ENCODE measurements around the gene ERBB3. TPM values are rescaled to one million over a fixed set of nuclear protein-coding genes. Genes with fewer than 3 reads are reported as not detected.

Gene ERBB3
- polyA plus RNA-seq, 1 donor: 111 TPM

GRCh38 chr12:56130876-56131275 lies 50.9 kb downstream of the ERBB3 start:
- no peak for DNase-seq

DNA sequence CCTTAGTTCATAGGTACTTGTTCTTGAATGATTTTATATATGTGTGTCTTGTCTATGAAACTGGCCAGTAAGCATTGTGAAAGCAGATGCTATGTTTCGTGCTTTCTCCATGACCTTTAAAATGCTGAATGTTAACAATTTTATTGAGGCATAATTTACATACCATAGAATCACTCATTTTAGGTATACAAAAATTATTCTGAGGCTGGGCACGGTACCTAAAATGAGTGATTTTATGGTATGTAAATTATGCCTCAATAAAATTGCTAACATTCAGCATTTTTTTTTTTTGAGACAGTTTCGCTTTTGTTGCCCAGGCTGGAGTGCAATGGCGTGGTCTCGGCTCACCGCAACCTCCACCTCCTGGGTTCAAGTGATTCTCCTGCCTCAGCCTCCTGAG lies 54.9 kb downstream of the ERBB3 start:
- DNase-seq: no peak

DNA sequence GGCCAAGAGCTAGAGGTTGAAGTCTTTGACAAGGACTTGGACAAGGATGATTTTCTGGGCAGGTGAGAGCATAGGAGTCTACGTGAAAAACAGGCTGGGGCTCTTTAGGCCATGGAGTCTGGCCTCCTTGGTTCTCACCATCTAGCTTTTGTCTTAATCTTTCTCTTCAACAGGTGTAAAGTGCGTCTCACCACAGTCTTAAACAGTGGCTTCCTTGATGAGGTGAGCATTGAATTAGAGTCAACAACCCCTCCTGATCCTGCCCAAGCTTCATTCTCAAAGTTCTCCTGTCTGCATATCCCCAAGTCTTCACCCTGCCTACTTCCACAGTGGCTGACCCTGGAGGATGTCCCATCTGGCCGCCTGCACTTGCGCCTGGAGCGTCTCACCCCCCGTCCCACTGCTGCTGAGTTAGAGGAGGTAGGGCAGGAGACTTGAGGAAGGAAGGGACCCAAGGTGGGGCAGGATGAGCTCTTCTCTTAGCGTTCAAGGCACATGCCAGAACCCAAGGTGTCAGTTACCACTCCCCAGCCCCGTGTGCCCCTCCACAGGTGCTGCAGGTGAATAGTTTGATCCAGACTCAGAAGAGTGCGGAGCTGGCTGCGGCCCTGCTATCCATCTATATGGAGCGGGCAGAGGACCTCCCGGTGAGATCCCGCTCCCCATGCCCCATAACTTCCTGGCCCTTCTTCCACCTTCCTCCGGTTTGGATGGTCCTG lies 58.0 kb downstream of the ERBB3 start:
- DNase-seq: no peak

DNA sequence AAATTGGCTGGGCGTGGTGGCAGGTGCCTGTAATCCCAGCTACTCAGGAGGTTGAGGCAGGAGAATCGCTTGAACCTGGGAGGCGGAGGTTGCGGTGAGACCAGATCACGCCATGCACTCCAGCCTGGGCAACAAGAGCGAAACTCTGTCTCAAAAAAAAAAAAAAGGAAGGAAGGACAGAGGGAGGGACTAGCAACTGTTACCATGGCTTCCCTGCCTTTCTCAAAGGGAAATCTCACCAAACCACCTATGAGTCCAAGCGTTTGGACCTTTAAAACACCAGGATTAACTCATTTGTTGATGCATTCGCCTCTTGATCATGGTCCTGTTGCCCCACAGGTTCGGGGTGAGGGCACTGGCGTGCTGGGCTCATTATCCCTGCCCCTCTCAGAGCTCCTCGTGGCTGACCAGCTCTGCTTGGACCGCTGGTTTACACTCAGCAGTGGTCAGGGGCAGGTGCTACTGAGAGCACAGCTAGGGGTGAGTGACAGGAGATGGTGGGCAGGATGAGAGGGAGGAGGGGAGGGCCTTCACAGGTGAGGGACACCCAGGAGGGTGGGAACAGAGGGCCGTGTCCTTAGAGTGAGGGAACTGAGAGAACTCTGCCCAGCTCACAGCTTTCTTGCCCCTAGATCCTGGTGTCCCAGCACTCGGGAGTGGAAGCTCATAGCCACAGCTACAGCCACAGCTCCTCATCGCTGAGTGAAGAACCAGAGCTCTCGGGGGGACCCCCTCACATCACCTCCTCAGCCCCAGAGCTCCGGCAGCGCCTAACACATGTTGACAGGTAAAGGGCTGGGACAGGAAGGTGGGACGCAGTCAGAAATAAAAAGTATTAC lies 62.2 kb downstream of the ERBB3 start:
- no peak for DNase-seq

DNA sequence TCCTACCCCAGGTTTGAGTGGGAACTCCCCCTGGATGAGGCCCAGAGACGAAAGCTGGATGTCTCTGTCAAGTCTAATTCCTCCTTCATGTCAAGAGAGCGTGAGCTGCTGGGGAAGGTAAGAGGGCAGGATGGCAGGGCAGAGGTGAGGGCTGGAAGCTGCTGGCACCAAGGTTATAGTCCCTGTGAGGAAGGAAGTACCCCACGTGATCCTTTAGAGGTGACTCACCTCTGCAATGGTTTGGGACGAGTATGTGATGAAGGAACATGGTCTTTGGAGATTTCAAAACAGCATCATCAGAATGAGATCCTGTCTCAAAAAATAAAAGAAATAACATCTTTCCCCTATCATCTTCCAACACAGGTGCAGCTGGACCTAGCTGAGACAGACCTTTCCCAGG lies 63.3 kb downstream of the ERBB3 start:
- no peak for DNase-seq

GRCh38 chr12:56143870-56144269 lies 63.9 kb downstream of the ERBB3 start:
- no peak for DNase-seq

GRCh38 chr12:56145217-56145616 lies 65.3 kb downstream of the ERBB3 start:
- DNase-seq: no peak

- DNase-seq: no peak
Measured at GRCh38 chr12:56146492-56147460, 66.8 kb downstream of the ERBB3 start.

DNA sequence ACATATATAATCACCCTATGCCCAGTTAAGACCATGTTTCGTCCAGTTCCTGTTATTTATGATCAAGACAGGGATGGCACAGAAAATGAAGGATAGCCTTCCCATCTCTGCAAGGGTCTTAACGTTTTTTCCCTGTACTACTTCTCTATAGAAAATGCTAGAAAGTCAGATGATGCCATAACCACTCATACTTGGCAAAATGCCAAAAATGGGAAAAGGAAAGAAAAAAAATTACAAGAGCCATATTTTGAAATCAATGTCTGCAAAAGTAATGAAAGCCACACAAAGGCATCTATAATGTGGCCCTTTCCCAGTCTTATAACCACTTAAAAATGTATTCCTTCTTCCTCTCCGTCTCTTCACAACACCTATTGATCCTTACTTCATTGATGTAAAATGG lies 70.6 kb downstream of the ERBB3 start:
- DNase-seq: no peak

- peak; percentile 49 for DNase-seq
Measured at GRCh38 chr12:56151672-56152131, 71.7 kb downstream of the ERBB3 start.

DNA sequence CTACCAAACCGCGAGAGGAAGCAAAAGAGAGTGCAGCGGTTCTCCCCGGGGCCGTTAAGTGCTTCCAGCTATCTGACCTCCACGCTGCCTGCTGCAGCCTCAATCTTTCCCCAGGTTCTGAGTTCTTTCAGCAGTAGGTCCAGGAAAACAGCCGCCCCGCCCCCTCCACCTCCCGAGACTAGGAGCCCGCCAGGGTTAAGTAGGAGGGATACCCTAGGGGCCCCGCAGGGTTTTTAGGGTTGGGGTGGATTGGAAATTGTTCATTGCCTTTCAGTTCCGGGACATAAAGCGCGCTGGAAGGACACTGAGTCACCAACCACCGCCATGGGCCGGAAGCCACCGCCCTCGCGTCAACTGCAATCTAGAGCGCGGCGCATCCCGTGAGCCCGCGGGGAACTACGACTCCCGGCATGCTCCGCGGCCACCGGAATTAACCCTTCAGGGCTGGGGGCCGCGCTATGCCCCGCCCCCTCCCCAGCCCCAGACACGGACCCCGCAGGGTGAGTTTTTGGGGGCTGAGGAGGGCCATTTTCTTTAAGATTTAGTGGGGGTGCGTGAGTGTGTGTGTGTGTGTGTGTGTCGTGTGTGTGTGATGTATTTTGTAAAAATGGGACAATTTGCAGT lies 72.3 kb downstream of the ERBB3 start, which contains the start of gene MYL6B:
TSS of gene MYL6B (plus strand) at position 456 of the 624 bp plus-strand sequence. CDS start 1,332 bp downstream, outside the sequence.
- DNase-seq: peak; percentile 93

Other genes with a start within 250 kb of the ERBB3 start
- 1.5 TPM for gene MMP19, start 237.2 kb upstream of the ERBB3 start, polyA plus RNA-seq (ENCODE audit: insufficient read length)
- gene PYM1, start 152.3 kb upstream of the ERBB3 start, polyA plus RNA-seq (ENCODE audit: insufficient read length): 31.0 TPM
- 26.2 TPM for gene DGKA, start 149.0 kb upstream of the ERBB3 start, polyA plus RNA-seq (ENCODE audit: insufficient read length)
- 3.9 TPM for gene PMEL, start 114.1 kb upstream of the ERBB3 start, polyA plus RNA-seq (ENCODE audit: insufficient read length)
- gene CDK2, start 113.3 kb upstream of the ERBB3 start, polyA plus RNA-seq (ENCODE audit: insufficient read length): 69.2 TPM
- 163 TPM for gene RAB5B, start 106.1 kb upstream of the ERBB3 start, polyA plus RNA-seq (ENCODE audit: insufficient read length)
- gene SUOX, start 82.9 kb upstream of the ERBB3 start, polyA plus RNA-seq (ENCODE audit: insufficient read length): 55.5 TPM
- 25.6 TPM for gene IKZF4, start 59.1 kb upstream of the ERBB3 start, polyA plus RNA-seq (ENCODE audit: insufficient read length)
- gene RPS26, start 38.2 kb upstream of the ERBB3 start, polyA plus RNA-seq (ENCODE audit: insufficient read length): 113 TPM
- 164 TPM for gene PA2G4, start 24.4 kb downstream of the ERBB3 start, polyA plus RNA-seq (ENCODE audit: insufficient read length)
- 4,270 TPM for gene RPL41, start 36.5 kb downstream of the ERBB3 start, polyA plus RNA-seq (ENCODE audit: insufficient read length)
- gene ZC3H10, start 38.1 kb downstream of the ERBB3 start, polyA plus RNA-seq (ENCODE audit: insufficient read length): 5.8 TPM
- gene ESYT1, start 48.1 kb downstream of the ERBB3 start, polyA plus RNA-seq (ENCODE audit: insufficient read length): 81.2 TPM
- 155 TPM for gene MYL6B, start 72.4 kb downstream of the ERBB3 start, polyA plus RNA-seq (ENCODE audit: insufficient read length)
- gene MYL6, start 78.2 kb downstream of the ERBB3 start, polyA plus RNA-seq (ENCODE audit: insufficient read length): 1,671 TPM
- gene SMARCC2, start 109.3 kb downstream of the ERBB3 start, polyA plus RNA-seq (ENCODE audit: insufficient read length): 160 TPM
- 45.4 TPM for gene RNF41, start 141.8 kb downstream of the ERBB3 start, polyA plus RNA-seq (ENCODE audit: insufficient read length)
- 31.5 TPM for gene NABP2, start 144.2 kb downstream of the ERBB3 start, polyA plus RNA-seq (ENCODE audit: insufficient read length)
- gene SLC39A5, start 149.9 kb downstream of the ERBB3 start, polyA plus RNA-seq (ENCODE audit: insufficient read length): 51.0 TPM
- 35.9 TPM for gene ANKRD52, start 178.2 kb downstream of the ERBB3 start, polyA plus RNA-seq (ENCODE audit: insufficient read length)
- 23.7 TPM for gene COQ10A, start 186.8 kb downstream of the ERBB3 start, polyA plus RNA-seq (ENCODE audit: insufficient read length)
- gene CS, start 220.2 kb downstream of the ERBB3 start, polyA plus RNA-seq (ENCODE audit: insufficient read length): 241 TPM
- gene CNPY2, start 235.8 kb downstream of the ERBB3 start, polyA plus RNA-seq (ENCODE audit: insufficient read length): 157 TPM

All from left kidney (tissue), 2 donors.